Activated CD4-positive, alpha-beta T cell treated with anti-CD3 and anti-CD28 coated beads for 36 hours (primary cell): ENCODE data around the gene ZNF574. TPM values are rescaled to one million over a fixed set of nuclear protein-coding genes. Genes with fewer than 3 reads are reported as not detected.
"Not testable (repeated sequence)": the region's sequence is repeated elsewhere in the genome, so short reads cannot be mapped to it uniquely, and the experiment has no call there.

Experiments
- ATAC-seq: fragments of 200-7000 bp; cut with Tn5 transposase; one replicate; pipeline ENCODE4 v1.10.0; 2021; ENCODE audit warnings: mild to moderate bottlenecking, moderate library complexity
- CTCF ChIA-PET: fragments of 350-600 bp; sonication (Branson Sonifier 250); formaldehyde crosslinking; loops from one replicate; lab custom pipeline; 2021; ENCODE audit warnings: antibody characterized with exemption; lab: Charles Lee
- POLR2A ChIA-PET: fragments of 350-600 bp; sonication (Branson Sonifier 250); formaldehyde crosslinking; loops from one replicate; lab custom pipeline; 2021; ENCODE audit warnings: antibody characterized with exemption, inconsistent platforms; lab: Charles Lee
- DNase-seq: peaks from one replicate; pipeline ENCODE4 v3.0.0-alpha.2; 2020
- H3K27ac Mint-ChIP-seq: one replicate; pipeline ENCODE4 v1.8.0; 2021; ENCODE audit warnings: mixed read lengths
- H3K27me3 Mint-ChIP-seq: one replicate; pipeline ENCODE4 v1.8.0; 2021; ENCODE audit warnings: mixed read lengths
- H3K36me3 Mint-ChIP-seq: one replicate; pipeline ENCODE4 v1.8.0; 2021; ENCODE audit warnings: low read depth, mixed read lengths
- H3K4me1 Mint-ChIP-seq: one replicate; pipeline ENCODE4 v1.8.0; 2021; ENCODE audit warnings: mixed read lengths
- H3K4me3 Mint-ChIP-seq: one replicate; pipeline ENCODE4 v1.8.0; 2021; ENCODE audit warnings: mild to moderate bottlenecking, moderate library complexity, mixed read lengths
- H3K9me3 Mint-ChIP-seq: one replicate; pipeline ENCODE4 v1.8.0; 2021; ENCODE audit warnings: low read depth, mixed read lengths
- intact Hi-C, 2 experiments: fragments of 100-400 bp; cut with DNase I in 1 of 2; cut with micrococcal nuclease in 1 of 2; formaldehyde crosslinking; loops; one replicate each; pipeline versions ENCODE4 v1.14.2 to v1.15.1; 2022 to 2024; cut with DNase I, micrococcal nuclease
- total RNA-seq, 2 experiments: library from RNA; stranded (reverse); gene quantifications; one replicate each; pipeline ENCODE4 v1.2.3, GENCODE V29; 2021

The ZNF574 gene
- total RNA-seq, 2 experiments from 2014 or later, result 10.7 to 14.8 TPM

- no peak for ATAC-seq
- Mint-ChIP-seq H3K27me3 (no peaks in the 10 kb centered on the region), H3K4me1 (no peaks in the 10 kb centered on the region), H3K36me3 (no peaks in the 10 kb centered on the region), H3K9me3 (no peaks in the 10 kb centered on the region), H3K4me3 (no peak overlapping the region), H3K27ac (no peak overlapping the region)
- no peak for DNase-seq
- CTCF ChIA-PET, result interaction anchor here (1.1 to 4.8 kb wide), 2 partner anchors 9 to 12 kb away, joined by 4 to 23 read pairs; no protein-coding TSS in a partner anchor
- intact Hi-C loops, result no loop called here
- POLR2A ChIA-PET, result no interaction called here
Observed at GRCh38 chr19:42040031-42040430, 35.9 kb upstream of the ZNF574 start.

- H3K9me3 Mint-ChIP-seq, result not testable (repeated sequence)
Observed at GRCh38 chr19:42040491-42040890, 35.5 kb upstream of the ZNF574 start.

GRCh38 chr19:42042455-42043170 lies 33.4 kb upstream of the ZNF574 start:
- Mint-ChIP-seq H3K36me3 (no peaks in the 10 kb centered on the region), H3K27ac (no peak overlapping the region), H3K9me3 (no peaks in the 10 kb centered on the region), H3K4me1 (no peaks in the 10 kb centered on the region), H3K4me3 (no peak overlapping the region), H3K27me3 (peaks cover 2% of the 10 kb centered on the region)
- CTCF ChIA-PET, result no interaction called here
- intact Hi-C loops, result no loop called here
- no peak for DNase-seq
- POLR2A ChIA-PET, result no interaction called here
- ATAC-seq, result no peak

More at GRCh38 chr19:42040491-42040890, 35.5 kb upstream of the ZNF574 start:
- CTCF ChIA-PET, result interaction anchor here (1.1 to 4.8 kb wide), 3 partner anchors 9 to 20 kb away, joined by 4 to 23 read pairs (median 4); no protein-coding TSS in a partner anchor
- H3K4me1 Mint-ChIP-seq, H3K36me3 Mint-ChIP-seq, DNase-seq, intact Hi-C loops, H3K27ac Mint-ChIP-seq, H3K4me3 Mint-ChIP-seq, H3K27me3 Mint-ChIP-seq, ATAC-seq, POLR2A ChIA-PET: not testable (repeated sequence)

- DNase-seq, result no peak
- Mint-ChIP-seq H3K9me3 (no peaks in the 10 kb centered on the region), H3K4me1 (peaks cover 7% of the 10 kb centered on the region), H3K27me3 (peaks cover 2% of the 10 kb centered on the region), H3K4me3 (no peak overlapping the region), H3K27ac (no peak overlapping the region), H3K36me3 (no peaks in the 10 kb centered on the region)
- POLR2A ChIA-PET, result no interaction called here
- CTCF ChIA-PET, result interaction anchor here (1.4 to 2.9 kb wide), 3 partner anchors 11 to 16 kb away, joined by 5 to 9 read pairs (median 5); no protein-coding TSS in a partner anchor
- intact Hi-C loops, result no loop called here
- ATAC-seq, result no peak
Observed at GRCh38 chr19:42045575-42045974, 30.4 kb upstream of the ZNF574 start.

GRCh38 chr19:42048992-42049391 lies 27.0 kb upstream of the ZNF574 start:
- H3K27me3 Mint-ChIP-seq, result peaks cover 2% of the 10 kb centered on the region
- ATAC-seq (peak; percentile 9), DNase-seq (peak; percentile 34)
- no peaks in the 10 kb centered on the region for H3K9me3 Mint-ChIP-seq
- intact Hi-C loops, result no loop called here
- H3K4me3 Mint-ChIP-seq, result no peak overlapping the region
- ChIA-PET POLR2A (no interaction called here), CTCF (interaction anchor here (2.1 to 4.9 kb wide), 2 partner anchors 15 to 20 kb away, joined by 7 to 20 read pairs; no protein-coding TSS in a partner anchor)
- H3K36me3 Mint-ChIP-seq, result no peaks in the 10 kb centered on the region
- H3K27ac Mint-ChIP-seq, result peak overlapping the region; percentile 35
- peaks cover 21% of the 10 kb centered on the region for H3K4me1 Mint-ChIP-seq

- ChIA-PET CTCF (interaction anchor here (1.0 to 4.9 kb wide), 3 partner anchors 17 to 34 kb away, joined by 3 to 20 read pairs (median 5); no protein-coding TSS in a partner anchor), POLR2A (interaction anchor here (0.5 to 1.1 kb wide), 3 partner anchors 17 to 209 kb away, joined by 3 to 4 read pairs (median 3); no protein-coding TSS in a partner anchor)
- Mint-ChIP-seq H3K4me1 (peaks cover 21% of the 10 kb centered on the region), H3K4me3 (no peak overlapping the region), H3K27ac (peak overlapping the region; percentile 81), H3K36me3 (no peaks in the 10 kb centered on the region), H3K9me3 (no peaks in the 10 kb centered on the region), H3K27me3 (peaks cover 2% of the 10 kb centered on the region)
- DNase-seq (peak; percentile 73), ATAC-seq (peak; percentile 96)
- intact Hi-C loops, result loop anchor here (1.0 to 5.0 kb wide), 3 partner anchors 16 to 59 kb away; partner anchors contain the start of gene ATP1A3 (in 1 of the 2)
Observed at GRCh38 chr19:42051166-42052115, 24.5 kb upstream of the ZNF574 start.

- Mint-ChIP-seq H3K4me1 (peaks cover 21% of the 10 kb centered on the region), H3K9me3 (no peaks in the 10 kb centered on the region), H3K27ac (no peak overlapping the region), H3K36me3 (no peaks in the 10 kb centered on the region), H3K4me3 (no peak overlapping the region), H3K27me3 (peaks cover 1% of the 10 kb centered on the region)
- ATAC-seq, result no peak
- intact Hi-C loops, result loop anchor here in 1 of 2 experiments (5.0 kb wide), 1 partner anchor 60 kb away; the partner anchor contains the start of gene ATP1A3
- ChIA-PET CTCF (interaction anchor here (1.0 to 4.9 kb wide), 3 partner anchors 18 to 35 kb away, joined by 3 to 20 read pairs (median 5); no protein-coding TSS in a partner anchor), POLR2A (interaction anchor here (1.1 kb wide), 1 partner anchor 18 kb away, joined by 4 read pairs; no protein-coding TSS in a partner anchor)
- DNase-seq, result no peak
Observed at GRCh38 chr19:42052241-42052863, 23.6 kb upstream of the ZNF574 start.

- POLR2A ChIA-PET, result no interaction called here
- peaks cover 21% of the 10 kb centered on the region for H3K4me1 Mint-ChIP-seq
- CTCF ChIA-PET, result interaction anchor here (1.6 to 4.9 kb wide), 2 partner anchors 19 to 25 kb away, joined by 5 to 20 read pairs; no protein-coding TSS in a partner anchor
- no peak for DNase-seq
- no peak overlapping the region for H3K4me3 Mint-ChIP-seq
- no peaks in the 10 kb centered on the region for H3K9me3 Mint-ChIP-seq
- H3K27me3 Mint-ChIP-seq, result no peaks in the 10 kb centered on the region
- no peak overlapping the region for H3K27ac Mint-ChIP-seq
- no peak for ATAC-seq
- H3K36me3 Mint-ChIP-seq, result no peaks in the 10 kb centered on the region
- intact Hi-C loops, result loop anchor here in 1 of 2 experiments (5.0 kb wide), 1 partner anchor 61 kb away; the partner anchor contains the start of gene ATP1A3
Observed at GRCh38 chr19:42053037-42053935, 22.7 kb upstream of the ZNF574 start.

GRCh38 chr19:42054205-42054604 lies 21.8 kb upstream of the ZNF574 start:
- CTCF ChIA-PET, result interaction anchor here (1.0 to 1.9 kb wide), 2 partner anchors 19 to 22 kb away, joined by 3 to 4 read pairs; partner anchors contain the start of gene ZNF574
- DNase-seq (no peak), ATAC-seq (no peak)
- Mint-ChIP-seq H3K27me3 (no peaks in the 10 kb centered on the region), H3K4me1 (peaks cover 18% of the 10 kb centered on the region), H3K4me3 (no peak overlapping the region), H3K27ac (no peak overlapping the region), H3K36me3 (no peaks in the 10 kb centered on the region), H3K9me3 (no peaks in the 10 kb centered on the region)
- POLR2A ChIA-PET, result no interaction called here
- intact Hi-C loops, result loop anchor here in 1 of 2 experiments (5.0 kb wide), 1 partner anchor 62 kb away; the partner anchor contains the start of gene ATP1A3

- H3K9me3 Mint-ChIP-seq, result no peaks in the 10 kb centered on the region
- no peaks in the 10 kb centered on the region for H3K27me3 Mint-ChIP-seq
- H3K36me3 Mint-ChIP-seq, result no peaks in the 10 kb centered on the region
- no peaks in the 10 kb centered on the region for H3K4me1 Mint-ChIP-seq
- POLR2A ChIA-PET, result no interaction called here
- ATAC-seq, result no peak
- CTCF ChIA-PET, result no interaction called here
- no peak overlapping the region for H3K4me3 Mint-ChIP-seq
- intact Hi-C loops, result no loop called here
- no peak for DNase-seq
- H3K27ac Mint-ChIP-seq, result no peak overlapping the region
Observed at GRCh38 chr19:42057846-42058245, 18.1 kb upstream of the ZNF574 start.
